ENCODE results near the gene DGKG. TPM values are rescaled to one million over a fixed set of nuclear protein-coding genes. Genes with fewer than 3 reads are reported as not detected.

DGKG gene
- total and polyA plus RNA-seq, 3 donors from 2014 or later: 0.68 to 1.2 (median 1.1) TPM

GRCh38 chr3:186189492-186189891 lies 172.5 kb downstream of the DGKG start:
- H3K27ac ChIP-seq: no peak overlapping the region
- H3K9me3 ChIP-seq: no peaks in the 10 kb centered on the region
- TF ChIP-seq CTCF (IDR thresholded peaks at IDR 0.05): no peak
- no peak for TF ChIP-seq POLR2A (IDR thresholded peaks at IDR 0.05)
- no peak overlapping the region for H3K4me3 ChIP-seq
- WGBS, 2 donors: 78 to 84% methylated on average over 2 of the region's 2 CpGs
- H3K4me1 ChIP-seq: peaks cover 8% of the 10 kb centered on the region
- intact Hi-C loops (cut with DNase I; ENCODE audit: low total_unique reads): no loop called here
- H3K36me3 ChIP-seq (ENCODE audit: low read depth, missing control alignments): no peaks in the 10 kb centered on the region
- no peaks in the 10 kb centered on the region for H3K27me3 ChIP-seq
- DNase-seq: no peak

- Histone ChIP-seq H3K9me3 (no peaks in the 10 kb centered on the region), H3K36me3 (ENCODE audit: low read depth, missing control alignments) (no peaks in the 10 kb centered on the region), H3K4me3 (no peak overlapping the region), H3K27me3 (no peaks in the 10 kb centered on the region), H3K4me1 (no peaks in the 10 kb centered on the region), H3K27ac (no peak overlapping the region)
- TF ChIP-seq CTCF (IDR thresholded peaks at IDR 0.05) (no peak), POLR2A (IDR thresholded peaks at IDR 0.05) (no peak)
- DNase-seq: no peak
- intact Hi-C loops (cut with DNase I; ENCODE audit: low total_unique reads): no loop called here
- WGBS, 2 donors: 84 to 85% methylated on average over 10 to 11 of the region's 11 CpGs
These were observed 174.4 kb downstream of the DGKG start for GRCh38 chr3:186187401-186188275.

- no peak overlapping the region for H3K4me3 ChIP-seq
- intact Hi-C loops (cut with DNase I; ENCODE audit: low total_unique reads): no loop called here
- H3K27ac ChIP-seq: no peak overlapping the region
- H3K9me3 ChIP-seq: no peaks in the 10 kb centered on the region
- H3K27me3 ChIP-seq: no peaks in the 10 kb centered on the region
- H3K4me1 ChIP-seq: no peaks in the 10 kb centered on the region
- H3K36me3 ChIP-seq (ENCODE audit: low read depth, missing control alignments): no peaks in the 10 kb centered on the region
- no peak for TF ChIP-seq POLR2A (IDR thresholded peaks at IDR 0.05)
- no peak for TF ChIP-seq CTCF (IDR thresholded peaks at IDR 0.05)
- WGBS, 2 donors: 70 to 80% methylated on average over 2 of the region's 2 CpGs
- DNase-seq: peak; percentile 17
These were observed 176.7 kb downstream of the DGKG start for GRCh38 chr3:186185194-186185787.

- H3K9me3 ChIP-seq: no peaks in the 10 kb centered on the region
- H3K4me3 ChIP-seq: no peak overlapping the region
- H3K27ac ChIP-seq: no peak overlapping the region
- TF ChIP-seq POLR2A (IDR thresholded peaks at IDR 0.05) (no peak), CTCF (IDR thresholded peaks at IDR 0.05) (no peak)
- no peaks in the 10 kb centered on the region for H3K27me3 ChIP-seq
- WGBS, 2 donors: 75 to 80% methylated on average over 2 of the region's 2 CpGs
- intact Hi-C loops (cut with DNase I; ENCODE audit: low total_unique reads): no loop called here
- H3K36me3 ChIP-seq (ENCODE audit: low read depth, missing control alignments): no peaks in the 10 kb centered on the region
- no peaks in the 10 kb centered on the region for H3K4me1 ChIP-seq
- DNase-seq: no peak
These were observed 178.0 kb downstream of the DGKG start for GRCh38 chr3:186184021-186184420.

Measured in testis (tissue), 3 donors.